GM18909 (cell line): Measurements from ENCODE around the gene HNRNPLL.
"Not testable (repeated sequence)": the region's sequence is repeated elsewhere in the genome, so short reads cannot be mapped to it uniquely, and the experiment has no call there.

Source experiments
- ATAC-seq: cut with Tn5 transposase; IDR thresholded peaks from one replicate; pipeline ENCODE4 v1.9.1; 2021; ENCODE audit warnings: mild to moderate bottlenecking; ENCODE audit not compliant: unreplicated experiment, poor library complexity

Gene HNRNPLL

DNA sequence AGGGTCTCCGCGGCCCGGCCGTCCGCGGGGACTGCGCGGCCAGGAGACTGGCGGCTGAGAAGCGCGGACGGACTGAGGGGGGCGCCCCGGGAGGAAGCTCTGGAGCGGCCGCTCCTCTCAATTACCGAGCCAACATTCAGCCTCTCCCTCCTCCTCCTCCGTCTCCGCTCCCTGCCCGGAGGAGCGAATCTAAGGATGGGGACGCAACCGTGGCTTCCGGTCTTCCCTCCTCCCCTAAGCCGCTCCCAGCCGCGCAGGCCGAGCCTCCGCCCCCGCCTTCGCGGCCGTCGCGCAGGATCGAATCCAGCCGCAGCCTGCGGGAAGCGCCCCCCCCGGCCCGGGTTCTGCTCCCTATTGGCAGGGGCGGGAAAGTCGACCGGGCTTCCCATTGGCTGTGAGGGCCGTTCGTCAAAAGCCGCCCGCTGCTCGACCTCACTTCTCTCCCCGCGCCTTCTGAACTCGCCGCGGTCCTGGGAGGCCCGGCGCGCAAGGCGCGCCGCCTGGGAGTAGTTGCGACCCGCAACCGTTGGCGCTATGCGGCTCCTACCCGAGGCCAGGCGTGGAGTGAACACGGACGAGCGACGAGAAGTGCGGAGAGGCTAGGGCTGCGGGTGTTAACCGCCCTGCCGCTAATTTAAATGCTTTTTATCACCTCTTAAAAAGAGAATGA is at the start of gene HNRNPLL:
TSS of gene HNRNPLL (minus strand) at position 197 of the 670 bp plus-strand sequence. CDS start 302 bp downstream, outside the sequence.
- ATAC-seq: peak; percentile 66

GRCh38 chr2:38650717-38651116 is 48.0 kb upstream of the HNRNPLL start:
- no peak for ATAC-seq

DNA sequence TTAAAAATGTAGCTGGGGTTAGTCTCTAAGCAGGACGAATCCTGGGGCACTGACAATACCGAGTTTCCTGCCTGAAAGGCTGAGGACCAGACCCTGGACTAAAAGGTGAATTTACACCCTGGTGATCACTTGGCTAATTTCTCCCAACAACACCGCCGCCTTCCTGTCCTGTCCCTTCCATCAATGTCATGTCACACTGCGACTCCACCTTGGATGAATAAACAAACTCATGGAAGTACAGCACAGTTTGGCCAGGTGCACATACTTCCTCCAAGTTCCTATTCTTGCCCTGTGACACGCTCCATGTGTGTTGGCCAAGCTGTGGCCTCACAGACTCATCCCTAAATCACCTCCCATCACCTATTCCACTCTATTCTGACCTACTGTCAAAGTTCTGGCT is 47.3 kb upstream of the HNRNPLL start:
- ATAC-seq: no peak

DNA sequence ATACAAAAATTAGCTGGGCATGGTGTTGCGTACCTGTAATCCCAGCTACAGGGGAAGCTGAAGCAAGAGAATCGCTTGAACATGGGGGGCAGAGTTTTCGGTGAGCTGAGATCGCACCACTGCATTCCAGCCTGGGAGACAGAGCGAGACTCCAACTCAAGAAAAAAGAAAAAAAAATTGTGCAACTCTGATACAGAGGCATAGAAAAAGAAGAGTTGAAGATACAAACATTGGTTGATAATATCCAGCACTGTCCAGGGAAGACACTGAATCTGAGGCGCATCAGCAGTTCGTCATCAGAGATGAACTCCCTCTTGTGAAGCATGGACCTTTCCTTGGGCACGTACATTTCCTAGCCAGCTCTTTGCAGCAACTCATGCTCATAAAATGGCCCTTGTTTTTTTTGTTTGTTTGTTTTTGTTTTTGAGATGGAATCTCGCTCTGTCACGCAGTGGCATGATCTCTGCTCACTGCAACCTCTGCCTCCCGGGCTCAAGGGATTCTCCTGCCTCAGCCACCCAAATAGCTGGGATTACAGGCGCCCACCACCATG is 46.5 kb upstream of the HNRNPLL start:
- no peak for ATAC-seq

GRCh38 chr2:38648107-38648761 is 45.5 kb upstream of the HNRNPLL start:
- no peak for ATAC-seq

DNA sequence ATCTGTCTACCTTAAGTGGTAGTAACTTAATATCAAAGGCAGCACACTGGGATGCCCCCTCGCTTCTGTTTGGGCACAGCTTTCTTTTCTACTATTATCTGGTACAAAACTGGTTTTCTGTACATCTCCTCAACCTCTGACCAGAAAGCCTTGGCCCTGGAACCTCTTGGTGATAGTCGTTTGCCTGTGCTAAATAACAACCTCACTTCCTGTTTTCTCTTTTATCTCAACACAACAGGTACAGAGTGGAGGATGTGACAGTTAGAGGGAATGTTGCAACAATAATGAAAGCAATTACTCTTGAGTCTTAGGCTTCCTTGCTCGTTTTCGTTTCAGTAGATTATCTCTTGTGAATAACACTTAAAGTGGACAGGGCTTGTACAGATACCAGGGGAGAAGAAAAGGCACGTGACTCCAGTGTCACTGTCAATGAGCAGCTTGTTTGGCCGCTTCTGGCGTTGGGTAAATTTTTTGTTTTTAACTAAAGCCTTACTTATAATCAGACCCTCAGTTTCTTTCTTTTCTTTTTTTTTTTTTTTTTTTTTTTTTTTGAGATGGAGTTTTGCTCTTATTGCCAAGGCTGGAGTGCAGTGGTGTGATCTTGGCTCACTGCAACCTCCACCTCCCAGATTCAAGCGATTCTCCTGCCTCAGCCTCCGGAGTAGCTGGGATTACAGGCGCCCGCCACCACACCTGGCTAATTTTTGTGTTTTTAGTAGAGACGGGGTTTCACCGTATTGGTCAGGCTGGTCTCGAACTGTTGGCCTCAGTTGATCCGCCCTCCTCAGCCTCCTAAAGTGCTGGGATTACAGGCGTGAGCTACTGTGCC is 41.2 kb upstream of the HNRNPLL start:
- ATAC-seq: not testable (repeated sequence)

- no peak for ATAC-seq
Measured at GRCh38 chr2:38643021-38643671, 40.4 kb upstream of the HNRNPLL start.

GRCh38 chr2:38642373-38643017 is 39.8 kb upstream of the HNRNPLL start:
- ATAC-seq: not testable (repeated sequence)

DNA sequence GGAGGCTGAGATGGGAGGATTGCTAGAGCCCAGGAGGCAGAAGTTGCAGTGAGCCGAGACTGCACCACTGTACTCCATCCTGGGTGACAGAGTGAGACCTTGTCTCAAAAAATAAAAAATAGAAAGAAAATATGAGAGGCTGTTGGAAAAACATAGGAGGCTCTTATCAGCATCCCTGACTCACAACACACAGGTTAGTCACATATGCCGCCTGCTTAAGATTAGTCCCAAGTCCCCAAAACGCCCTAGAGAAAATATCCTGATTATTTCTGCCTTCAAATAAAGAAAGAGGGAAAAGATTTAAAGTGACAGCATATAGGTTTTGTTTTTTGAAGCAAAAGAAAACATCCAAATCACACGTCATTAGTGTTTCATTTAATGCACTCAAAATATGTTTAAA is 33.3 kb upstream of the HNRNPLL start:
- ATAC-seq: no peak

DNA sequence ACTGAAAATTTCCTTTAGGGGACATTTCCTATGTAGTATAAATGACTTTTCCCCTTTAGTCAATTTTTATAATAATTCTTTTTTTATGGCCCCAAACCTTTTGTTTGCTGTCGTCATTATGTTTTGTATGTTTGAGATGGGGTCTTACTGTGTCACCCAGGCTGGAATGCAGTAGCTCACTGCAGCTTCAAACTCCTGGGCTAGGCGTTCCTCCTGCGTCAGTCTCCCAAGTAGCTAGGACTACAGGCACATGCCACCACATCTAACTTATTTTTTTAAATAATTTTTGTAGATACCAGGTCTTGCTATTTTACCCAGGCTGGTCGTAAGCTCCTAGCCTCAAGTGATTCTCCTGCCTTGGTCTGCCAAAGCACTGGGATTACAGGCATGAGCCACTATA is 32.4 kb upstream of the HNRNPLL start:
- ATAC-seq: no peak

DNA sequence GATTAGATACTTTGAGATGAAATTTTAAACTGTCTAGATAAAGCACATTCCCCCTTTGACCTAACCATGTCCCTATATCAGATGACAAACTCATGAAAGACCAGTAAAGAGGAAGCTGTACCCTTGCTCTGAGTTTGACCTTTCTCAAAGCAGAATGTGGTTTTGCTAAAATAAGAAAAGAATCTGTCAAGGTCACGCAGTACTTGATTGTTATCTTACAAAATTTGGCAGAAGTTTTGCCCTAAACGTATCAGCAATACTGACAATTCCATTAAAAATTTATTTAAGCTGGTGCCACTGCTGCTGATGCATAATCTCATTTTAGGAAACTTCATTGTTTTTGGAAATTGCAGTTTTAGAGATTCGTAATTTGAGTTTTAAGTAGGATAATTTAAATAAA is 32.0 kb upstream of the HNRNPLL start:
- peak; percentile 92 for ATAC-seq

DNA sequence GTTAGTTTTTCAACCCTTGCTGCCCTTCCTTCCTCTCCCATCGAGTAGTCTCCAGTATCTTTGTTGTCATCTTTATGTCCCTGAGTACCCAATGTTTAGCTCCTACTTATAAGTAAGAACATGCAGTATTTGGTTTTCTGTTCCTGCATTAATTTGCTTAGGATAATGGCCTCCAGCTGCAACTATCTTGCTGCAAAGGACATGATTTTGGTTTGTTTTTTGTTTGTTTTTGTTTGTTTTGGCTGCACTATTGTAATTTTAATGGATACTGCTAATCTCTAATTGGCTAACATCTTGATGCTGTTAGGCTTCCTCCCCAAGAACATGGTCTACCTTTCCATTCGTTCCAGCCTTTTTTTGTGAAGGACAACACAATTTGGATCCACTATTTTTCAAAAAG is 31.2 kb upstream of the HNRNPLL start:
- ATAC-seq: no peak

GRCh38 chr2:38632980-38633379 is 30.3 kb upstream of the HNRNPLL start:
- ATAC-seq: no peak

DNA sequence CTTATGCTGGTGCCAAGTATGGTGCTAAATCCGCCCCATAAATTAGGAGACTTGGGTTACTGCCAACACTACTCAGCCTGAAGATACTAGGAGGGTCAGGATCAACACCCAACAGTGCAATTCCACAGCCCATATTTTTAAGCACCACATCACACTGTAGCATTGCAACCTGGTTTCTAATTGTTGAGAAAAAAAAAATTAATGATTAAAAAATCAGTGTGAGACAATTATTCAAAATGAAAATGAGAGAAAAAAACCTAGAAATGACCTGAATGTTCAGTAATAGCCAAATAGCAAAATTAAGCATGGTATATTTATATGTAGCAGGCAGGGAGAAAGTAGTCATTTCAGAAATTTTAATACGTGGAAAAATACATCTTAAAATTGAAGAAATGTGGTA is 29.2 kb upstream of the HNRNPLL start:
- ATAC-seq: no peak

DNA sequence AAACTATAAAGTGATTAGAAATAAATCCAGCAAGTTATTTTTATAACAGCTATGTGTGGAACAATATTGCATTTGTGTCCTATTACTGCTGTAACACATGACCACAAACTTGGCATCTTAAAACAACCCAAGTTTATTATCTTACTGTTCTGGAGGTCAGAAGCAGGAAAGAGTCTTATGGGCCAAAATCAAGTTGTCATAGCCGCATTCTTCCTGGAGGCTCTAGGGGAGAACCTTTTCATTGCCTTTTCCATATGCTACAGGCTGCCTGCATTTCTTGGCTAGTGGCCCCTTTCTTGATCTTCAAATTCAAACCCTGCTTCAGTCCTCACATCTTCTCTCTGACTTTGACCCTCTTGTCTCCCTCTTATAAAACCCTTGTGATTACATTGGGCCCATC is 27.0 kb upstream of the HNRNPLL start:
- no peak for ATAC-seq

DNA sequence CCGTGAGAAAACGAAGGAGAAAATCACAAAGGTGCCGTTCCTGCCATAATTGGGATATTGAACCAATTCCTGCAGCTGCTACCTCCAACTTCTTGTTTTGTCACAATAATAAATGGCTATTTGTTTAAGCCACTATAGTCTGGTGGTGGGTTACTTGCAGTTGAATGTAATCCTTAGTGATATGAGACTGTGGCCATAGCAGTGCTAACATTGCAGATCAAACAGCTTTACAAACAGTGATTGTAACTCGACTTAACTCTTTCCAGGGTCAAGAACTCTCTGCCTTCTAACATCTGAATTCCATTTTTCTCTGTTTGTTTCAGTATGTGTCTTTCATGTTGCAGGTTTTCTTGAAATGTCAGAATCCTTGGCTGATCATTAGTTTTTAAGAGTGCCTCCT is 24.7 kb upstream of the HNRNPLL start:
- no peak for ATAC-seq

GRCh38 chr2:38626326-38627035 is 23.8 kb upstream of the HNRNPLL start:
- ATAC-seq: no peak

DNA sequence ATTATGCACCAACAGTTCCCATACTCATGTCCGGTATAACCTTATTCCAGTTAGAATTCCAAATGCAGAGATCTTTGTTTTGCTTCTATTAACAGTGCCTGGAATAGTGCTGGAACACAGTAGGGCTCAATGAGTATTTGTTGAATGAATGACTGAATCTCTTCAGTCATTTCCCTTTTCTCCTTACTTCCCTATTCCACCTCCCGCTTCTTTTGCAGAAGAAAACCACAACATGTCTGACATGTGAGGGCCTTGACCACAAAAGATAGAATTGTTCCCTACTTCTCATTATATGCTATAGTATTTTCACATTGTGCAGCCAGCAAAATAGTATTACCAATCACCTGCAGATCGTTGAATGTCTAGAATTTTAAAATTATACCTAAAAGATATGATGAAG is 19.5 kb upstream of the HNRNPLL start:
- no peak for ATAC-seq

- ATAC-seq: no peak
Measured at GRCh38 chr2:38621018-38621417, 18.3 kb upstream of the HNRNPLL start.
